HUES48 (cell line): ENCODE data around the gene ETFA.

Source experiments
- H3K27ac ChIP-seq: one replicate; pipeline ENCODE4 v1.7.0; 2013; ENCODE audit warnings: low read depth, low read length, inconsistent platforms
- H3K27me3 ChIP-seq: 2 replicates; pipeline ENCODE4 v1.6.1; 2013; ENCODE audit warnings: mild to moderate bottlenecking, low read length; ENCODE audit not compliant: control insufficient read depth, insufficient read depth
- H3K36me3 ChIP-seq: 2 replicates; pipeline ENCODE4 v1.6.1; 2013; ENCODE audit warnings: low read length; ENCODE audit not compliant: control insufficient read depth, insufficient read depth
- H3K4me1 ChIP-seq: 2 replicates; pipeline ENCODE4 v1.6.1; 2013; ENCODE audit warnings: mild to moderate bottlenecking, low read length; ENCODE audit not compliant: control insufficient read depth, insufficient read depth
- H3K4me3 ChIP-seq: 2 replicates; pipeline ENCODE4 v1.5.1; 2013; ENCODE audit warnings: mild to moderate bottlenecking, low read depth, low read length
- H3K9ac ChIP-seq: 2 replicates; pipeline ENCODE4 v1.6.1; 2013; ENCODE audit warnings: mild to moderate bottlenecking, low read depth, low read length, moderate library complexity
- H3K9me3 ChIP-seq: 2 replicates; pipeline ENCODE4 v1.6.1; 2013; ENCODE audit warnings: low read length; ENCODE audit not compliant: control insufficient read depth, insufficient read depth

The ETFA gene

DNA sequence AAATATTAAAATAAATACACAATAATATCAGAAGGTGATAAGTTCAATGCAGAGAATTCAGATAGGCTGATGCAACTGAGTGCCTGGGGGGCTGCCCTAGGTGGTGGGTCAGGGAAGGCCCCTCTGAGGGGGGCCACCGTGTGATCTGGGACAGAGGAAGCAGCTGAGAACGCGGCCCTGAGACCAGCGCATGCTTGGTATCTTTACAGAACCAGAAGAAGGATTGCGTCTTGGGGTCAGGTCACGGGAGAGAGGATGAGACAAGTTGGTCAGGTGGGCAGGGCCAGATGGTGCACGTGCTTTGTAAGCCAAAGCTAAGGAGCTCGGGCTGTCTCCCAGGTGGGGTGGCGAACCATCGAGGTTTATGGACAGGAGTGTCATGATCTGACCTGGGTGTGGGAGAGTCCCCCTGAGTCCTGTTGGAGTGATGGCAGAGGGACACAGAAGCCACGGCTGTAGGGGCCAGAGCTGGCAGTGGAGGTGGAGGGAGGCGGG, 121.2 kb downstream of the ETFA start:
- H3K36me3 ChIP-seq, result no peaks in the 10 kb centered on the region
- no peak overlapping the region for H3K4me3 ChIP-seq
- H3K9me3 ChIP-seq, result no peaks in the 10 kb centered on the region
- no peak overlapping the region for H3K9ac ChIP-seq
- H3K4me1 ChIP-seq, result no peaks in the 10 kb centered on the region
- no peak overlapping the region for H3K27ac ChIP-seq
- H3K27me3 ChIP-seq, result peaks cover 19% of the 10 kb centered on the region

DNA sequence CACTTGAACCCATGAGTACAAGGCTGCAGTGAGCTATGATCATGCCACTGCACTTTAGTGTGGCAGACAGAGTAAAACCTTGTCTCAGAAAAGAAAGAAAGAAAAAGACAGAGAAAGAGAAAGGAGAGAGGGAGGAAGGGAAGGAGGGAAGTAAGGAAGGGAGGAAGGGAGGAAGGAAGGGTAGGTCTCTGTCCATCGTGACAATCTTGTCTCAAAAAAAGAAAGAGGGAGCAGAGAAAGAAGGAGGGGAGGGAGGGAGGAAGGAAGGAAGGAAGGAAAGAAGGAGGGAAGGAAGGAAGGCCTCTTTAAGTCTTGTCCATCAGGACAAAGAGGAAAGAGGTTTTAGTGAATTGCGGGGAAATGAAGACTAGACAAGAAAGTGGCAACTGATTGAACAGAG, 122.2 kb downstream of the ETFA start:
- Histone ChIP-seq H3K9ac (no peak overlapping the region), H3K9me3 (no peaks in the 10 kb centered on the region), H3K36me3 (no peaks in the 10 kb centered on the region), H3K27ac (no peak overlapping the region), H3K27me3 (peaks cover 19% of the 10 kb centered on the region), H3K4me3 (no peak overlapping the region), H3K4me1 (no peaks in the 10 kb centered on the region)

DNA sequence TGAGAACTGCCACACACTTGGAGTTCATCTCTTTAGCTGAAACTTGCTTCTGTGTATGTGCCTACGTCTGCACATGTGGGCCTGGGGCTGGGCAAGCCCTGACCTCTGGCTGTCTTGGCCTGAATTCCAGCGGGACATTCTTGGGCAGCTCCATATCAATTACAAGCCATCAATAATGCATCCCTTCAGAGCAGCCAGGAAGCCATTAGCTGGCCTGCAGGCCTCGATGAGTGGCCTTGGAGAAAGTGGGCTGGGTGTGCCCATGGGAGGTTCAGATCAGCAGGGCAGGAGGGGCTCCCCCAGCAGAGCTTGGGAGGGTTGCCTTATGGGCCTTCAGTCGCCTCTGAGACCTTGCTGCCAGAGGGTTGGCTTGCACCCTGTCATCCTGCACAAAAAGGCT, 124.1 kb downstream of the ETFA start:
- Histone ChIP-seq H3K4me1 (no peaks in the 10 kb centered on the region), H3K9me3 (no peaks in the 10 kb centered on the region), H3K27ac (no peak overlapping the region), H3K36me3 (no peaks in the 10 kb centered on the region), H3K27me3 (peaks cover 16% of the 10 kb centered on the region), H3K4me3 (no peak overlapping the region), H3K9ac (no peak overlapping the region)

DNA sequence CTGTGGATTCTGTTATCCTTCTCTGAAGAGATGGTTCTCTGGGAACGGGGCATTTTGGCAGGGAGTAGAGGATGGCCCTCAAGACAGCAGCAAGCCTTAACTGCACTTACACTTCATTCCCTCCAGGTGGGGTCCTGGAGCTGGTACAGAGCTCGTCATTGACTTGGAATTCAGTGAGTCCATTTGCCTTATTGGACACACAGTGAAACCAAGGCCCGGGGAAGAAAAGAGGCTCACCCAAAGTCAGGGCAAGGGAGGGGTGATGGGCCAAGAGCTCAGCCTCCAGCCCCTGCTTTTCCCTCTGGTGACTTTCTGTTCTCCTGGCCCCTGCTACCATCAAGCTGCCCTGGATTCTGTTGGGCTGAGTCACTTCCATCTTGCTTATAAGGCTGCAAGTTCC, 125.6 kb downstream of the ETFA start:
- Histone ChIP-seq H3K4me1 (no peaks in the 10 kb centered on the region), H3K36me3 (no peaks in the 10 kb centered on the region), H3K27ac (no peak overlapping the region), H3K9me3 (no peaks in the 10 kb centered on the region), H3K27me3 (peaks cover 16% of the 10 kb centered on the region), H3K4me3 (no peak overlapping the region), H3K9ac (no peak overlapping the region)

DNA sequence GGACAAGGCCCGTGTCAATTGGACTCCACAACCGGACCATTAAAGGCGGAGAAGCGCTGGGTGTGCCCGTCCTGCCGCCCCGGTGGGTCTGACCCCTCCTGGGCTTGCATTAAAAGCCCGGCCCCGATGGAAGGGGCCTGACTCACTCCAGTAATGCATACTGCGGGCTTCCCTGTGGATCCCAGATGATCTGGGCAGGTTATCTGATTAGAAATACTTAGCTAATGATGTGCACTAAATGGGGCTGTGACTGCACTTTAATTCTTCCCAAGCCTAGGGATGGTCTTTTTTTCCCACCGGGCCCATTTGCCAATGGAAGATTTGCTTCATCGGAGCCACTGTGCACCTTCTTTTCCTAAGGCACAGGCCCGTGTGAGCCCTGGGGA, 126.6 kb downstream of the ETFA start:
- H3K4me1 ChIP-seq, result no peaks in the 10 kb centered on the region
- no peak overlapping the region for H3K9ac ChIP-seq
- H3K27ac ChIP-seq, result no peak overlapping the region
- peaks cover 6% of the 10 kb centered on the region; the same call in 1 of the 2 replicates for H3K27me3 ChIP-seq
- no peaks in the 10 kb centered on the region for H3K36me3 ChIP-seq
- H3K4me3 ChIP-seq, result no peak overlapping the region
- no peaks in the 10 kb centered on the region for H3K9me3 ChIP-seq

DNA sequence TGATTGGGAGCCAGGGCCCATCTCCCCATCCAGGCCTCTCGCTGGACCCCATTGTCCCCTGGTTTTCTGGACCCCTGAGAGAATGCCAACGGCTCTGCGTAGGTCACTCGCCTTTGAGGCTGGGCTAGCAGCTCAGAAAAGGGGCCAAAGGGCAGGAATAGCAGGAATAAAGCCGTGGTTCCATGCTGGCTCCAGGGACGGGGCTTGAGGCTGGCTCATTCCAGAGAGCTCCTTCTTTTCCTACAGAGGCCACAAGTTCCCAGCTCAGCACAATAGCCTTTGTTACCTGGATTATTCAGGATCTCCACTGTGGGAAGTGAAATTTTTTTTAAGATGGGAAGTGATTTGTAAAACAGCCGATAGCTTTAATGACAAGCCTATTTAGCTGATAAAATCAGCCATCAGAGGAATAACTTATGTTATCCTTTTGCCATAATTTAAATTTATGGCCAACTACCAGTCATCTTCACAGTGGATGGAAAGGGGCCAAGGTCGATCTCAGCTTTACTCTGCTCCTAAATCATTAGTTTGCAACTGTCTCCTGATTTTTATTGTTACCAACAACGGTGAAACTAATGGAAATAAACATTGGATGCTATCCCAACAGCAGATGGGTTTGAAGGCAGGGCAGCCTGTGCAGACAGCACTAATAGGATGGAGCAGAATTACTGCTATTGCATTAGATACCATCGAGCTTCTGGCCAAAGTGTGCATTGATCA, 127.2 kb downstream of the ETFA start:
- Histone ChIP-seq H3K36me3 (no peaks in the 10 kb centered on the region), H3K4me1 (no peaks in the 10 kb centered on the region), H3K9me3 (no peaks in the 10 kb centered on the region), H3K27me3 (peaks cover under 1% of the 10 kb centered on the region; the same call in 1 of the 2 replicates), H3K9ac (no peak overlapping the region), H3K4me3 (no peak overlapping the region), H3K27ac (no peak overlapping the region)

DNA sequence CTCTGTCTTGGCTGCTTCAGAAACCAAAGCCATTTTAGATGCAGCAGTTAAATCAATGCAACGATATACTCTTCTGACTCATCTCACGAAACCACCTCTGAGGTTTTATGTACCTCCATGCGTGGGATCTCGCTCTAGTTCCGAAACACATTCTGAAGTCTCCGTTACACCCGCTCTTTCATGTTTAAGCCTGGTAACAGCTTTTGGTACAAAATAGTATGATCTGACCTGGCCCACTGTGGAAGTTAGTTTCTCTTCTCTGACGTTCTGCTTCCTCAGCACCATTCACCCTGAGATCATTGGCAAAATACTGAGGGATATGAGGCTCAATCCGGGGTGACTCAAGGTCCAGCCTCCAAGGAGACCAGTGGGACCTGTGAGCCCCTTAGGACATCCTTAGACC, 129.6 kb downstream of the ETFA start:
- Histone ChIP-seq H3K4me3 (no peak overlapping the region), H3K4me1 (no peaks in the 10 kb centered on the region), H3K27me3 (no peaks in the 10 kb centered on the region), H3K9me3 (no peaks in the 10 kb centered on the region), H3K27ac (no peak overlapping the region), H3K36me3 (no peaks in the 10 kb centered on the region), H3K9ac (no peak overlapping the region)

DNA sequence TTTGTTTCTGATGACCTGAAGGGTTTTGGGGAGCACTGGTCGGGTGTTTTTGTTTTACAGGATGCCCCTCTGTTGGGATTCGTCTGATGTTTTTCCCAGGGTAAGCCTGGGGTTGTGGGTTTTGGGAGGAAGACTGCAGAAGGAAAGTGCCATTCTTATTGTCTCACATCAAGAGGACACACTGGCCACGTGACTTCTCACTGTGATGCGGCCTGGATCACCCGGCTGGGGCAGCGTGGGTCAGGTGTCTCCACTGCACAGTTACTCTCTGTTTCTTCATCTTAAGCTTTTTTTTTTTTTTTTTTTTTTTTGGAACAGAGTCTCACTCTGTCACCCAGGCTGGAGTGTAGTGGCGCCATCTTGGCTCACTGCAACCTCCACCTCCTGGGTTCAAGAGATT, 130.9 kb downstream of the ETFA start:
- Histone ChIP-seq H3K9me3 (no peaks in the 10 kb centered on the region), H3K27ac (no peak overlapping the region), H3K4me1 (no peaks in the 10 kb centered on the region), H3K9ac (no peak overlapping the region), H3K4me3 (no peak overlapping the region), H3K27me3 (no peaks in the 10 kb centered on the region), H3K36me3 (no peaks in the 10 kb centered on the region)

DNA sequence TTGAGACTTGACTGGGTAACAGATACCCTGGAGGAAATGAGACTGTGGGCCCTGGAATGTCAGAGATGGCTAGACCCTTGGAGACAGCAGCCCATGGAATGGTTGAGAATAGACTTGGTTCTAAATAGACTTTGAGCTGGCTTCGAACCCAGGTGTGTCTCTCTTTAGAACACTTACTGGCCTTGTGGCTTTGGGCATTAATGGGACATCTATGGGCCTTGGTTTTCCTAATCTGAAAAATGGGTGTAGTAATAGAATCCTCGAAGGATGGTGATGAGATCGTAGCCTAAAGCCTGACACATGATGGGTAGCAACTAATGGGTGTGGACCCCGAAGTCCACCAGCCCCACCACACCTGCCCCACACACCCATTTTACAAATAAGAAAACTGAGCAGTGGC, 132.2 kb downstream of the ETFA start:
- H3K9me3 ChIP-seq, result no peaks in the 10 kb centered on the region
- no peaks in the 10 kb centered on the region for H3K36me3 ChIP-seq
- no peak overlapping the region for H3K27ac ChIP-seq
- no peak overlapping the region for H3K4me3 ChIP-seq
- H3K9ac ChIP-seq, result no peak overlapping the region
- no peaks in the 10 kb centered on the region for H3K27me3 ChIP-seq
- H3K4me1 ChIP-seq, result no peaks in the 10 kb centered on the region

DNA sequence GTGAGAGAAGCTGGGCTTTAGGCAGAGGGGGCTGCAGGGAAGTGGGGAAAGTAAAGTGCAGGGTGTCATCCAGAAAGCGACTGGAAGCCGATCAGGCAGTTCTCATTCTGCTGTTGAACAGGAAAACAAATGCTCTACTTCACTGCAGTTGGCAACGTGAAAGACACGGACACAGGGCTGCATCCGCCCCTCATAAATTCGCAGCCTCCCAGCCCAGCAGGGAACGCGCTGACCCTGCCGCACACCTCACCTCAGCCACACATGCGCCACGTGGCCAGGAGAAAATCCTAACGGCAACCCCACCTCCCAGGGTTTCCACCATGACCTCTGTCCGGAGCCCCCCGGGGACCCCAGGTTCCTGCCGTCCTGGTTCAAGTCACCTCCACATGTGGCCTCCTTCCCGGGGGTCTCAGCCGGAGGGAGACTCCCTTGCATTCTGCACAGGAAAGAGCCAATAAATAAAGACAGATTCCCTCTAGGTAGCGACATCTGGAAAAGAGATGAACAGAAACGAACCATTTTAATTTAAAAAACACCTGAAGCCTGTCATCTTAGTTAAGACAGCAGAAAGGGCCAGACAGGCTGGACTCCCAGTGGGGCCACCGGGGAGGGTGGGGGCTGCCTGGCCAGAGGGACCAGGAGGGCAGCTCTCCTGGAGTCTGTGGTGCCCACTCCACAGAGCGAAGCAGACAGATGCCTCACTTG, 132.8 kb downstream of the ETFA start:
- H3K27ac ChIP-seq, result no peak overlapping the region
- H3K9ac ChIP-seq, result no peak overlapping the region

DNA sequence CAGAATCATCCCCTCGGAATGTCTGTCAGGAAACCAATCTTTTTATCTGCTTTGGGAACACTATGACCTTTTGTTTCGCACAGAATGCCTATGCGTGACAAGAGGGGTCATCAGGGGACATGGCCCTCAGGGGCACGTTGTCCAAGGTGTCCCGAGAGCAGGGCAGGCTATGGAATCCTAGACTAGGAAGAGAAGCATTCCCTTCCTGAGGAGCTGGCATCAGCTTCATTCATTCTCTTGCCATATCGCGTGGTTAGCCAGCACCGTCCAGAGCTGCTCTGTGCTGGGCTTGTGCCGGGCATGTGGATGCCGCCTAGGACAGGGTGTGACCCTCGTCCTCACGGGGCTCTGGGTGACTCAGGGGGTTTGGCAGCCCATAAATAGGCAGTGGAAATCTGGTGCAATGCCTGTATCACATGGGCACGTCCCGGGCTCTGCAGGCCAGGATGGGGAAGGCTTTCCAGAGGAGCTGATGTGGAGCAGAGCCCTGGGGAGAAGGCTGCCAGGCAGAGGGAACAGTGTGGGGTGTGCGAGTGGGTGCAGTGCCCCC, 133.7 kb downstream of the ETFA start:
- Histone ChIP-seq H3K27ac (no peak overlapping the region), H3K9ac (no peak overlapping the region), H3K9me3 (no peaks in the 10 kb centered on the region), H3K4me3 (no peak overlapping the region), H3K27me3 (no peaks in the 10 kb centered on the region), H3K36me3 (no peaks in the 10 kb centered on the region), H3K4me1 (no peaks in the 10 kb centered on the region)

More for the DNA sequence above, 132.8 kb downstream of the ETFA start:
- H3K27me3 ChIP-seq, result no peaks in the 10 kb centered on the region
- no peak overlapping the region for H3K4me3 ChIP-seq
- no peaks in the 10 kb centered on the region for H3K36me3 ChIP-seq
- no peaks in the 10 kb centered on the region for H3K4me1 ChIP-seq
- H3K9me3 ChIP-seq, result no peaks in the 10 kb centered on the region
